GM23338 (cell line): ENCODE results near the gene STRN.

Experiments used
- CREB1 ChIP-seq: fragments of 250-450 bp; sonication (Bioruptor Pico); IDR thresholded peaks from 2 replicates; pipeline ENCODE4 v1.5.0; 2020; ENCODE audit warnings: low read depth, mild to moderate bottlenecking, moderate library complexity
- CTCF ChIP-seq, 2 experiments: fragments of 200-600 bp in 1 of 2; sonication (generic) in 1 of 2; conservative IDR thresholded peaks; 2 replicates each; pipeline versions ENCODE4 v1.5.1 to v1.6.1; 2016 to 2017; ENCODE audit warnings: antibody characterized with exemption in 2 of 2, low read depth in 2 of 2, mild to moderate bottlenecking in 2 of 2, moderate library complexity in 1 of 2
- ETS1 ChIP-seq: IDR thresholded peaks from 2 replicates; pipeline ENCODE4 v1.6.1; 2016; ENCODE audit warnings: antibody characterized with exemption
- EZH2 ChIP-seq: fragments of 200-600 bp; sonication (generic); IDR thresholded peaks from one replicate; pipeline ENCODE4 v1.8.0; 2017; ENCODE audit warnings: antibody characterized with exemption, mild to moderate bottlenecking, low read depth; ENCODE audit not compliant: unreplicated experiment
- EZH2phosphoT487 ChIP-seq: fragments of 200-600 bp; sonication (generic); IDR thresholded peaks from one replicate; pipeline ENCODE4 v1.8.1; 2018; ENCODE audit warnings: antibody characterized with exemption; ENCODE audit not compliant: unreplicated experiment
- JUNB ChIP-seq: IDR thresholded peaks from one replicate; pipeline ENCODE4 v1.6.1; 2016; ENCODE audit warnings: antibody characterized with exemption; ENCODE audit not compliant: unreplicated experiment
- POLR2AphosphoS5 ChIP-seq: IDR thresholded peaks from 2 replicates; pipeline ENCODE4 v1.6.1; 2016; ENCODE audit warnings: antibody characterized with exemption, low read depth
- REST ChIP-seq: IDR thresholded peaks from one replicate; pipeline ENCODE4 v1.6.1; 2018; ENCODE audit warnings: antibody characterized with exemption; ENCODE audit not compliant: unreplicated experiment
- STAT1 ChIP-seq: IDR thresholded peaks from one replicate; pipeline ENCODE4 v1.6.1; 2016; ENCODE audit warnings: antibody characterized with exemption; ENCODE audit not compliant: unreplicated experiment
- ZNF331 ChIP-seq: fragments of 250-450 bp; sonication (Bioruptor Pico); IDR thresholded peaks from 2 replicates; pipeline ENCODE4 v1.5.0; 2020; ENCODE audit warnings: low read depth, mild to moderate bottlenecking, moderate library complexity

- TF ChIP-seq POLR2AphosphoS5 = no peak
- no peak for TF ChIP-seq JUNB
- no peak for TF ChIP-seq REST
- no peak for TF ChIP-seq ZNF331 (CRISPR knock-in tag)
- no peak for TF ChIP-seq CTCF (conservative IDR thresholded peaks at IDR 0.05; ENCODE audit: low read depth in 2 of 2)
- TF ChIP-seq EZH2 = no peak
- TF ChIP-seq EZH2phosphoT487 = no peak
- no peak for TF ChIP-seq CREB1 (CRISPR knock-in tag)
- no peak for TF ChIP-seq ETS1
- no peak for TF ChIP-seq STAT1
Observed at GRCh38 chr2:36820942-36821605, 145.3 kb downstream of the STRN start.
